BJ (cell line): ENCODE data around the gene ADAMTS17. TPM values are rescaled to one million over a fixed set of nuclear protein-coding genes. Genes with fewer than 3 reads are reported as not detected.

Source experiments
- CTCF ChIA-PET: fragments of 350-600 bp; formaldehyde crosslinking; extraction: SDS; loops from one replicate; lab custom pipeline; 2021; ENCODE audit warnings: antibody characterized with exemption, inconsistent platforms; lab: Yijun Ruan, JAX
- POLR2A ChIA-PET: fragments of 300-600 bp; sonication (Branson Sonifier 250); formaldehyde crosslinking; extraction: SDS; loops from one replicate; lab custom pipeline; 2021; ENCODE audit warnings: antibody characterized with exemption; lab: Charles Lee
- DNase-seq: peaks from one replicate; pipeline ENCODE4 v3.0.0-alpha.2; 2011; ENCODE audit warnings: low read depth
- H3K27me3 ChIP-seq: 2 replicates; pipeline ENCODE4 v1.6.0; 2011; ENCODE audit warnings: low read length; ENCODE audit not compliant: control insufficient read depth, insufficient read depth
- H3K36me3 ChIP-seq: 2 replicates; pipeline ENCODE4 v1.5.1; 2011; ENCODE audit warnings: low read length; ENCODE audit not compliant: control insufficient read depth, insufficient read depth
- H3K4me3 ChIP-seq: 2 replicates; pipeline ENCODE4 v1.5.1; 2011; ENCODE audit warnings: low read depth, mild to moderate bottlenecking, control low read depth, low read length
- CTCF ChIP-seq: IDR thresholded peaks from 2 replicates; pipeline ENCODE4 v1.5.1; 2011; ENCODE audit warnings: low read depth, mild to moderate bottlenecking, control low read depth, inconsistent platforms, low read length, moderate library complexity; ENCODE audit not compliant: insufficient read depth
- polyA plus RNA-seq: library from polyadenylated mRNA; depleted of rRNA; stranded (reverse); fragments of >200 nt; gene quantifications from 2 replicates; pipeline ENCODE4 v1.2.3, GENCODE V29; 2011

Gene ADAMTS17
- polyA plus RNA-seq, 1 experiment, result not detected

- DNase-seq, result no peak
- TF ChIP-seq CTCF, result no peak
- H3K36me3 ChIP-seq, result no peaks in the 10 kb centered on the region
- H3K4me3 ChIP-seq, result no peak overlapping the region
- CTCF ChIA-PET, result no interaction called here
- POLR2A ChIA-PET, result no interaction called here
- H3K27me3 ChIP-seq, result no peaks in the 10 kb centered on the region
Measured at GRCh38 chr15:100265641-100266035, 76.1 kb downstream of the ADAMTS17 start.

- Histone ChIP-seq H3K36me3 (no peaks in the 10 kb centered on the region), H3K27me3 (no peaks in the 10 kb centered on the region), H3K4me3 (no peak overlapping the region)
- CTCF ChIA-PET, result no interaction called here
- DNase-seq, result no peak
- POLR2A ChIA-PET, result no interaction called here
- no peak for TF ChIP-seq CTCF
Measured at GRCh38 chr15:100264994-100265640, 76.7 kb downstream of the ADAMTS17 start.

- DNase-seq, result no peak
- Histone ChIP-seq H3K4me3 (no peak overlapping the region), H3K36me3 (no peaks in the 10 kb centered on the region), H3K27me3 (no peaks in the 10 kb centered on the region)
- no peak for TF ChIP-seq CTCF
- ChIA-PET POLR2A (no interaction called here), CTCF (no interaction called here)
Measured at GRCh38 chr15:100263721-100264455, 77.9 kb downstream of the ADAMTS17 start.

GRCh38 chr15:100263031-100263430 lies 78.7 kb downstream of the ADAMTS17 start:
- POLR2A ChIA-PET, result no interaction called here
- CTCF ChIA-PET, result no interaction called here
- Histone ChIP-seq H3K4me3 (no peak overlapping the region), H3K27me3 (no peaks in the 10 kb centered on the region), H3K36me3 (no peaks in the 10 kb centered on the region)
- no peak for TF ChIP-seq CTCF
- no peak for DNase-seq

- TF ChIP-seq CTCF, result no peak
- CTCF ChIA-PET, result no interaction called here
- H3K27me3 ChIP-seq, result no peaks in the 10 kb centered on the region
- no peak for DNase-seq
- POLR2A ChIA-PET, result no interaction called here
- H3K4me3 ChIP-seq, result no peak overlapping the region
- H3K36me3 ChIP-seq, result no peaks in the 10 kb centered on the region
Measured at GRCh38 chr15:100261302-100262240, 80.2 kb downstream of the ADAMTS17 start.
